WTC11 (cell line): ENCODE results near the gene PTPRH.

Experiments used
- ATF1 ChIP-seq: sonication (generic); formaldehyde crosslinking; IDR thresholded peaks from 2 replicates; pipeline ENCODE4 v1.8.1; 2023; ENCODE audit warnings: mild to moderate bottlenecking, moderate library complexity, missing genetic modification reagents
- CREM ChIP-seq: sonication (generic); formaldehyde crosslinking; IDR thresholded peaks from 2 replicates; pipeline ENCODE4 v1.8.1; 2022; ENCODE audit warnings: mild to moderate bottlenecking, missing genetic modification reagents, moderate library complexity
- FOXJ3 ChIP-seq: sonication (generic); formaldehyde crosslinking; IDR thresholded peaks from 2 replicates; pipeline ENCODE4 v1.9.0; 2021; ENCODE audit warnings: missing genetic modification reagents, mild to moderate bottlenecking, borderline replicate concordance
- NR1H2 ChIP-seq: sonication (generic); formaldehyde crosslinking; IDR thresholded peaks from 2 replicates; pipeline ENCODE4 v1.9.0; 2021; ENCODE audit warnings: mild to moderate bottlenecking, moderate library complexity, missing genetic modification reagents
- ZNF317 ChIP-seq: sonication (generic); formaldehyde crosslinking; IDR thresholded peaks from 2 replicates; pipeline ENCODE4 v1.8.1; 2023; ENCODE audit warnings: low read depth, mild to moderate bottlenecking, moderate library complexity, missing genetic modification reagents, borderline replicate concordance
- TF ChIP-seq, protein P1 (sequence below): sonication (generic); formaldehyde crosslinking; IDR thresholded peaks from 2 replicates; pipeline ENCODE4 v1.8.1; 2022; ENCODE audit warnings: mild to moderate bottlenecking, missing genetic modification reagents, moderate library complexity, borderline replicate concordance
- TF ChIP-seq, protein P2 (sequence below): sonication (generic); formaldehyde crosslinking; IDR thresholded peaks from 2 replicates; pipeline ENCODE4 v1.8.1; 2023; ENCODE audit warnings: mild to moderate bottlenecking, missing genetic modification reagents, moderate library complexity
- TF ChIP-seq, protein P3 (sequence below): fragments of 250-450 bp; sonication (Bioruptor Pico); IDR thresholded peaks from 2 replicates; pipeline ENCODE4 v1.9.0; 2021; ENCODE audit warnings: mild to moderate bottlenecking, borderline replicate concordance
- TF ChIP-seq, protein P4 (sequence below): fragments of 200-600 bp; IDR thresholded peaks from 2 replicates; pipeline ENCODE4 v1.8.0; 2022; ENCODE audit warnings: antibody characterized with exemption
- TF ChIP-seq, protein P5 (sequence below): sonication (generic); formaldehyde crosslinking; IDR thresholded peaks from 2 replicates; pipeline ENCODE4 v1.8.0; 2022; ENCODE audit warnings: mild to moderate bottlenecking, missing genetic modification reagents

DNA sequence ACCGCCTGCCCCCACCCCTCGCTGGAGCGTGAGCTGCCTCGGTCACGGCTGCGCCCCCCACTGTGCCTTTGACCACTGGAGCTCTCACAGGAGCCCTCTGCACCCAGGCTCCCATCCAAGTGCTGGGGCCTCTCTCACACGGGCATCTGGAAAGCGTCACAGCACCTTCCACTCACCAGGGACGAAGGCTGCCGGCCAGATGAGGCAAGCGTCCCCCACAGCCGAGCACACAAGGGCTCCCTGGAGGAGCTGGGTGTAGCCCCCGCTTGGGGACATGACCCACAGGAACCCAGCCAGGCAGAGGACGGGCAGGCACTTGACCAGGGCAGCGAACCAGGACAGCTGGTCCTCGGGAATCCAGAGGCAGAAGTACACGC lies 18.7 kb upstream of the PTPRH start:
- TF ChIP-seq ATF1 (CRISPR knock-in tag) (no peak), FOXJ3 (CRISPR knock-in tag) (no peak), NR1H2 (CRISPR knock-in tag) (no peak), CREM (no peak), ZNF317 (CRISPR knock-in tag) (no peak)
- TF ChIP-seq, protein P1, sequence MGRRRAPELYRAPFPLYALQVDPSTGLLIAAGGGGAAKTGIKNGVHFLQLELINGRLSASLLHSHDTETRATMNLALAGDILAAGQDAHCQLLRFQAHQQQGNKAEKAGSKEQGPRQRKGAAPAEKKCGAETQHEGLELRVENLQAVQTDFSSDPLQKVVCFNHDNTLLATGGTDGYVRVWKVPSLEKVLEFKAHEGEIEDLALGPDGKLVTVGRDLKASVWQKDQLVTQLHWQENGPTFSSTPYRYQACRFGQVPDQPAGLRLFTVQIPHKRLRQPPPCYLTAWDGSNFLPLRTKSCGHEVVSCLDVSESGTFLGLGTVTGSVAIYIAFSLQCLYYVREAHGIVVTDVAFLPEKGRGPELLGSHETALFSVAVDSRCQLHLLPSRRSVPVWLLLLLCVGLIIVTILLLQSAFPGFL = no peak
- TF ChIP-seq, protein P2, sequence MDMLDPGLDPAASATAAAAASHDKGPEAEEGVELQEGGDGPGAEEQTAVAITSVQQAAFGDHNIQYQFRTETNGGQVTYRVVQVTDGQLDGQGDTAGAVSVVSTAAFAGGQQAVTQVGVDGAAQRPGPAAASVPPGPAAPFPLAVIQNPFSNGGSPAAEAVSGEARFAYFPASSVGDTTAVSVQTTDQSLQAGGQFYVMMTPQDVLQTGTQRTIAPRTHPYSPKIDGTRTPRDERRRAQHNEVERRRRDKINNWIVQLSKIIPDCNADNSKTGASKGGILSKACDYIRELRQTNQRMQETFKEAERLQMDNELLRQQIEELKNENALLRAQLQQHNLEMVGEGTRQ (CRISPR knock-in tag) = no peak
- TF ChIP-seq, protein P3, sequence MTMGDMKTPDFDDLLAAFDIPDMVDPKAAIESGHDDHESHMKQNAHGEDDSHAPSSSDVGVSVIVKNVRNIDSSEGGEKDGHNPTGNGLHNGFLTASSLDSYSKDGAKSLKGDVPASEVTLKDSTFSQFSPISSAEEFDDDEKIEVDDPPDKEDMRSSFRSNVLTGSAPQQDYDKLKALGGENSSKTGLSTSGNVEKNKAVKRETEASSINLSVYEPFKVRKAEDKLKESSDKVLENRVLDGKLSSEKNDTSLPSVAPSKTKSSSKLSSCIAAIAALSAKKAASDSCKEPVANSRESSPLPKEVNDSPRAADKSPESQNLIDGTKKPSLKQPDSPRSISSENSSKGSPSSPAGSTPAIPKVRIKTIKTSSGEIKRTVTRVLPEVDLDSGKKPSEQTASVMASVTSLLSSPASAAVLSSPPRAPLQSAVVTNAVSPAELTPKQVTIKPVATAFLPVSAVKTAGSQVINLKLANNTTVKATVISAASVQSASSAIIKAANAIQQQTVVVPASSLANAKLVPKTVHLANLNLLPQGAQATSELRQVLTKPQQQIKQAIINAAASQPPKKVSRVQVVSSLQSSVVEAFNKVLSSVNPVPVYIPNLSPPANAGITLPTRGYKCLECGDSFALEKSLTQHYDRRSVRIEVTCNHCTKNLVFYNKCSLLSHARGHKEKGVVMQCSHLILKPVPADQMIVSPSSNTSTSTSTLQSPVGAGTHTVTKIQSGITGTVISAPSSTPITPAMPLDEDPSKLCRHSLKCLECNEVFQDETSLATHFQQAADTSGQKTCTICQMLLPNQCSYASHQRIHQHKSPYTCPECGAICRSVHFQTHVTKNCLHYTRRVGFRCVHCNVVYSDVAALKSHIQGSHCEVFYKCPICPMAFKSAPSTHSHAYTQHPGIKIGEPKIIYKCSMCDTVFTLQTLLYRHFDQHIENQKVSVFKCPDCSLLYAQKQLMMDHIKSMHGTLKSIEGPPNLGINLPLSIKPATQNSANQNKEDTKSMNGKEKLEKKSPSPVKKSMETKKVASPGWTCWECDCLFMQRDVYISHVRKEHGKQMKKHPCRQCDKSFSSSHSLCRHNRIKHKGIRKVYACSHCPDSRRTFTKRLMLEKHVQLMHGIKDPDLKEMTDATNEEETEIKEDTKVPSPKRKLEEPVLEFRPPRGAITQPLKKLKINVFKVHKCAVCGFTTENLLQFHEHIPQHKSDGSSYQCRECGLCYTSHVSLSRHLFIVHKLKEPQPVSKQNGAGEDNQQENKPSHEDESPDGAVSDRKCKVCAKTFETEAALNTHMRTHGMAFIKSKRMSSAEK (CRISPR knock-in tag) = no peak
- TF ChIP-seq, protein P4, sequence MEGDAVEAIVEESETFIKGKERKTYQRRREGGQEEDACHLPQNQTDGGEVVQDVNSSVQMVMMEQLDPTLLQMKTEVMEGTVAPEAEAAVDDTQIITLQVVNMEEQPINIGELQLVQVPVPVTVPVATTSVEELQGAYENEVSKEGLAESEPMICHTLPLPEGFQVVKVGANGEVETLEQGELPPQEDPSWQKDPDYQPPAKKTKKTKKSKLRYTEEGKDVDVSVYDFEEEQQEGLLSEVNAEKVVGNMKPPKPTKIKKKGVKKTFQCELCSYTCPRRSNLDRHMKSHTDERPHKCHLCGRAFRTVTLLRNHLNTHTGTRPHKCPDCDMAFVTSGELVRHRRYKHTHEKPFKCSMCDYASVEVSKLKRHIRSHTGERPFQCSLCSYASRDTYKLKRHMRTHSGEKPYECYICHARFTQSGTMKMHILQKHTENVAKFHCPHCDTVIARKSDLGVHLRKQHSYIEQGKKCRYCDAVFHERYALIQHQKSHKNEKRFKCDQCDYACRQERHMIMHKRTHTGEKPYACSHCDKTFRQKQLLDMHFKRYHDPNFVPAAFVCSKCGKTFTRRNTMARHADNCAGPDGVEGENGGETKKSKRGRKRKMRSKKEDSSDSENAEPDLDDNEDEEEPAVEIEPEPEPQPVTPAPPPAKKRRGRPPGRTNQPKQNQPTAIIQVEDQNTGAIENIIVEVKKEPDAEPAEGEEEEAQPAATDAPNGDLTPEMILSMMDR = no peak
- TF ChIP-seq, protein P5, sequence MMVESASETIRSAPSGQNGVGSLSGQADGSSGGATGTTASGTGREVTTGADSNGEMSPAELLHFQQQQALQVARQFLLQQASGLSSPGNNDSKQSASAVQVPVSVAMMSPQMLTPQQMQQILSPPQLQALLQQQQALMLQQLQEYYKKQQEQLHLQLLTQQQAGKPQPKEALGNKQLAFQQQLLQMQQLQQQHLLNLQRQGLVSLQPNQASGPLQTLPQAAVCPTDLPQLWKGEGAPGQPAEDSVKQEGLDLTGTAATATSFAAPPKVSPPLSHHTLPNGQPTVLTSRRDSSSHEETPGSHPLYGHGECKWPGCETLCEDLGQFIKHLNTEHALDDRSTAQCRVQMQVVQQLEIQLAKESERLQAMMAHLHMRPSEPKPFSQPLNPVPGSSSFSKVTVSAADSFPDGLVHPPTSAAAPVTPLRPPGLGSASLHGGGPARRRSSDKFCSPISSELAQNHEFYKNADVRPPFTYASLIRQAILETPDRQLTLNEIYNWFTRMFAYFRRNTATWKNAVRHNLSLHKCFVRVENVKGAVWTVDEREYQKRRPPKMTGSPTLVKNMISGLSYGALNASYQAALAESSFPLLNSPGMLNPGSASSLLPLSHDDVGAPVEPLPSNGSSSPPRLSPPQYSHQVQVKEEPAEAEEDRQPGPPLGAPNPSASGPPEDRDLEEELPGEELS (CRISPR knock-in tag) = no peak
